Measurements from ENCODE around the gene TPBGL.

Gene TPBGL

DNA sequence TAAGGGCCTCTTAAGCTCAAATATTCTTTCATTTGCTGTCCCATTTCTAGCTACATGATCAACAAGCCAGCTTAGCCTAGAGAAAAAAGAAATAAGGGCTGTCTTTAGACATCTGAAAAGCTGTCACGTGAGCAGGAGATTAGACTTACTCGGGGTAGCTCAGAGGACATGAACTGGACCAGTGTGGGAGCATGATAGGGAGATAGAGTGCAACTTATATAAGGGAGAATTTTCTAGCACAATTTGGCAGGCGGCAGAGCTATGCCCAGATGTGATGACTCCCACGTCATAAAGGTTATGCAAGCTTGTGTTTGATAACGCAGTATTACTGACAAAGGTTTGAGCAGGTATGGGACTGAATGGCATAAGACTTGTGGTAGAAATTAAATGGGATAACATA lies 28.2 kb upstream of the TPBGL start:
- no peak for DNase-seq (ENCODE audit: low spot score)

- peak; percentile 43 for DNase-seq (ENCODE audit: low spot score)
Observed at GRCh38 chr11:75214411-75214821, 26.2 kb upstream of the TPBGL start.

DNA sequence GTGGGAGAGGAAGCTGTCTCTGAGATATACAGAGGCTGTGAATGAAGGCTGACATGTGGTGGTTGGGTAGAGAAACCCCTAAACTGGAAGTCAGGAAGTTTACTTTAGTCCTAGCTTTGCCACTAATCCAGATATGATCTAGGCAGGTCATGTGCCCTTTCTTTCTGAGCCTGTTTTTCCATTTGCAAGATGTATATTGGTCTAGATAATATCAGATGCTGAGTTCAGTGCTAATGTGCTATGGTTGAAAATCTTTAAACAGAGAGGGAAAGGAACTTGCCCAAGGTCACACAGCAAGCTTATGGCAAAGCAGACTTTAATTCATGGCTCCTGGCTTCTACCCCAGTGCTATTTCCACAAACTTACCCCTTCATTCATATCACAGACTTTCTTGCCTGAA lies 25.7 kb upstream of the TPBGL start:
- no peak for DNase-seq (ENCODE audit: low spot score)

DNA sequence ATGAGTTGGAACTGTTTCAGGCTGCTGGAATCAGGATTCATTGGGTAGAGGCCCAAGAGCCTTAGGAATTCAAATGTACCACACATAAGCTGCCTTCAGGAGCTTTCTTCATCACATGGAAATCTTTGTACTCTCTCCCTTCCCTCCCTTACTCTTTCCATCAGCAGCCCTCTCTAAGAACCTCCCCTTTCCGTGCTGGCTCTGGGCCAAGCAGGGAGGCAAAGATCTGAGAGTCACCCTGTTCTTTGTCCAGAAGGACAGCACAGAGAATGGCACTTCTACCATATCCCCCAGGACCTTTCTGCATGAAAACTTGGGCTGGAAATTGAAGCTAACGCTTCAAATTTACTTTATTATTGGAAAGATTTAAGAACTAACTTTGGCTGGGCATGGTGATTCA lies 20.7 kb upstream of the TPBGL start:
- DNase-seq (ENCODE audit: low spot score) = no peak

GRCh38 chr11:75223954-75224643 lies 16.5 kb upstream of the TPBGL start:
- no peak for DNase-seq (ENCODE audit: low spot score)

DNA sequence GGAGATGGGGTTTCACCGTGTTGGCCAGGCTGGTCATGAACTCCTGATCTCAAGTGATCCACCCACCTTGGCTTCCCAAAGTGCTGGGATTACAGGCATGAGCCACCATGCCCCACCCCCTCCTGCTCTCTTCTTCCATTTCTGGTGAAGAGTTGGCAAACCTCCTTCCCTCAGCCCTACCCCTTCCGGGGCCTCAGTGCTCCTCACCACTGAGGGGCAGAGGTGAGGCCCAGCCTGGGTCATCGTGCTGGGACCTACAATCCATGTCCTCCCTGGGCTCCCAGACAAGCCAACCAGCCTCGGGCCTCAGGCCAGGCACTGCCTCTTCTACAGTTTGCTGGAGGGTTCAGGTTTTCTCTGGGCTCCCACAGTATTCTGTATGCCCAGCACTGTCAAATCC lies 14.8 kb upstream of the TPBGL start:
- no peak for DNase-seq (ENCODE audit: low spot score)

DNA sequence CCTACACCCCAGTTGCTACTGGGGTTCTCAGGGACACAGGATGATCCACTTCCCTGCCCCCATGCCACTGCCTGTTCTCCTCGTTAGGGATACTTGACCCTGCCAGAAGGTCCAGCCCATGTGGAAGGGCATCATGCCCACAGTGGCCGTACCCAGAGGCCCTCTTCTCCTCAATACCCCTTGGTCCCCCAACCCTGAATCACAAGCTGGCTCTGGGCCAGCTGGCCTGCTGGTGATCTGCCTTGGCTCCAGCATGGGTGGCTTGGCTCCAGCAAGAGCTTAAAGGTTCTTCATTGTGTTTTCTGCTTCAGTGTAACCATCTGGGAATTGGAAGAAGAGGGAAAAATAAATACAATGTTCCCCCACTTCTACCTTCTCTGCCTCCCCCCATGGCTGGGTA lies 11.1 kb upstream of the TPBGL start:
- no peak for DNase-seq (ENCODE audit: low spot score)

DNA sequence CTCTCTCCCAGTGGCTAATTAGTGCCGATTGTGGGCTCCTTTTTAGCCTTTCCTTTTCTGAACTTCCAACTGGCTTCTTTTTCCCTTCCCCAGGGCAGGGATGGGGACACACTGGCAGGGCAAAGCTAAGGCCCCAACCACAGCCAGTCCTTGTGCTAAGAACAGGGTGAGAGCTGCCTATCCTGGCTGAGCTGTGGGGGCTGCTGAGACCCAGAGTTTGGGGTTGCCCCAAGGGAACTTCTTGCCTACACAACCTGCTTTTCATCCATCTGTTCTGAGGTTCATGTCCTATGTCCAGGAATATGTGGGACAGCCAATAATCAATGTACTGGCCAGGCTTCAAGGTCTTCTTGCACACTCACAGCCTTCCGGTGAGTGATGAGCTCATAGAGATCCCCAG lies 10.0 kb upstream of the TPBGL start:
- no peak for DNase-seq (ENCODE audit: low spot score)

- DNase-seq (ENCODE audit: low spot score) = peak; percentile 31
Observed at GRCh38 chr11:75233754-75234172, 6.8 kb upstream of the TPBGL start.

DNA sequence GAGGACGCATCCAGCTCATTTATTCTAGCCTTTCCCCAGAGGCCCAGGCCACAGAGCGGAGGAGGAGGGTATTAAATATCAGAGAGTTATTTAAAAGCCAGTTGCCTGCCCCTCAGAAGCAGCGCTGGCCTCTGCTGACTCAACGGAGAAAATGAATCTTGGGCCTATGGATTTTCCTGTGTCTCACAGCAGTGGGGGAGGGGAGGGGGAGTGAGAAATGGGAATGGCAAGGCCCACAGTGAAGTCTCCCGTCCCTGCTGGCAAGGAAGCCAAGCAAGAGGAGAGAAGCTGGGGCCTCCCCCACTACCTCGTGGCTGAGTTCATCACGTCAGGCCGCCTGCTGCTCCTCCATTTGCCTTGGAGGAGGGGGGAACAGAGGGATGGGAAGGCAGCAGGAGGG lies 4.5 kb upstream of the TPBGL start:
- no peak for DNase-seq (ENCODE audit: low spot score)

- DNase-seq (ENCODE audit: low spot score) = no peak
Observed at GRCh38 chr11:75237050-75237449, 3.5 kb upstream of the TPBGL start.

- DNase-seq (ENCODE audit: low spot score) = no peak
Observed at GRCh38 chr11:75238595-75239440, 1.8 kb upstream of the TPBGL start.

DNA sequence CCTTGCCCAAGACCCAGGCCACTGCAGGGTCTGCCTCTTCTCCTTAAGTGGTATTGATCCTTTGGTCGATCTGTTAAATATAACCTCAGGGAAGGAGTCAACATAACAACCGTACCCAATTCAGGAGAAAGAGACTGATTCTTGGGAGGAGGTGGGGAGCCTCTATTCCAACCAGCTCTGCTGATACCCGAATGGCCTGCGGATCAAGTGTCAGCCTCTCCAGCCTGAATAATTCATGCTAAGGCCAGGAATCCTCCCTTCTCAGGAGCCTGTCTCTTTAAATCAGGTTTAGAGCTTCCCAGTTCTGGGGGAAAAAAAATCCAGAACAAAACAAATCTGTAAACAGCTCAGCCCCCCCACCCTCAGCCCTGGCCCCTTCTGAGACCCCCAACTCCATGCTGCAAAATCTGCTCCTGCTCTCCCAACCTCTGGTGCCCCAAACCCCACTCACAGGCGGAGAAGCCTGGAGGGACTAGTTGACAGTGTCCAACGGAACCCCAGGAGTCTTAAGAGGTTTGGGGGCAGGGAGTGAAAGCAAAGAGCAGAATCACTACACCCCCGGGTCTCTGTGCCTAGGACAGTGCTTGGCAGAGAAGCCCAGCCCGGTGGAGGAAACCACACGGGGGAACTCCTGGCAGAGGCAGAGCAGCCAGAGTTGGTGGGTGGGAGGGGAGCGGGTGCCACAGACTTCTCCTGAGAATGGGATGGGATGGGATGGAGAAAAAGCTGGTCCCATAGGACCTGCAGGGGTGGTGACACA lies 863 bp upstream of the TPBGL start:
- no peak for DNase-seq (ENCODE audit: low spot score)

- DNase-seq (ENCODE audit: low spot score) = peak; percentile 71
Observed at GRCh38 chr11:75241036-75241905, 697 bp downstream of the TPBGL start.

DNA sequence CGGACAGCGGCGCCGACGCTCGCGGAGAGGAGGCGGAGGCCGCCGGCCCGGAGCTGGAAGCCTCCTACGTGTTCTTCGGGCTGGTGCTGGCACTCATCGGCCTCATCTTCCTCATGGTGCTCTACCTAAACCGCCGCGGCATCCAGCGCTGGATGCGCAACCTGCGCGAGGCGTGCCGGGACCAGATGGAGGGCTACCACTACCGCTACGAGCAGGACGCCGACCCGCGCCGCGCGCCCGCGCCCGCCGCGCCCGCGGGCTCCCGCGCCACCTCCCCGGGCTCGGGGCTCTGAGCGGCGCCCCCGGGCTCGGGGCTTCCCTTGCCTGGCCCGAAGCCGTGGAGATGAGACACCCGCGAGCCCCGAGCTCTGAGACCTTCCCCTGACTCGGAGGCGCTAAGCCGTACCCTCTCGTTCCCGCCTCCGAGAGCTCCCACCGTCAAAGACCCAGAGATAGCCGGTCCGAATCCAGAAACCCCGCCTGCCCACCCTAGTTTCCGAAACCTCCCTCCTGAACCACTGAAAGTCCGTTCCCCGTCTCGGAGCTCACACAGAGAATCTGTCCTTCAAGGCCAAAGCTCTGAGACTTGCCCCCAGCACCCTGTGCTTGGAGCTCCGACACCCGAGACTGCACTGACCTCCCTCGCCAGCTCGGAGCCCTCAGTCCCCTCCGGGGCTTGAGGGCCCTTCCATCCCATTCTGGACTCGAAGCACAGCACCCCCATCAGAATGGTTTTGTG lies 1.5 kb downstream of the TPBGL start:
- no peak for DNase-seq (ENCODE audit: low spot score)

- no peak for DNase-seq (ENCODE audit: low spot score)
Observed at GRCh38 chr11:75242722-75243600, 2.4 kb downstream of the TPBGL start.

DNA sequence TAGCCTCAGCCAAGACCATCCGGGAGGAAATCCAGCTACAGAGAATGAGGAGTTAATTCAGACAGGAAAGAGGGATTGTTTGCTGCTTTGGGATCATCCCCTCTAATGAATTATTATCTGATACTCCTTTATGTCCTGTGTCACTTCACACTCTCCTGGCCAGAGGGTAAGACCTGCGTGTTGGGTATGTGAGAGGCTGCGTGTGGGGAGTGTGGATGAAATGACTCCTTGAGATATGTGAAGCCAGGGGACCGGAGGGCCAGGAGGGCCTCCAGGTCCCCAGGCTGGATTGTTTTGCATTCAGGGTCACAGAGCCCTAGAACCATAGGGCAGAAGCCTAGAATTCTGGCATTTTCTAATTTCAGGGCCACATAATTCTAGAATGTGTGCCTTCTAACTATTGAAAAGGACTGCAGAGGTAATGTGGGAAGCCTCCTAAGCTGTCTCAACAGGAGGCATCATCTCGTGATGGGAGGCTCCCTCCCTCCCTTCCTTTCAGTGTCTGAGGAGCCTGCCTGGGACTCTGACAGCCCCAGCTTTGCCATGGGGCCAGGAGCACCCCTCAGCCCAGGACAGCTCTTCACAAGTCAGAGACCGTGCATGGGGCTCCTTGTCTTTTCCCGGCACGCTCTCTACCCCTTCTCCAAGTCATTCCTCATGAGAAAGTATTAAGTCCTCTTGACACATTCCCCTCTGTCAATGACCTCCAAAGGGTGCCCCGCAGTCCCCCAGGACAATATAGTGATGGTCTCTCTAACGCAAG lies 3.7 kb downstream of the TPBGL start:
- DNase-seq (ENCODE audit: low spot score) = no peak

GRCh38 chr11:75245356-75246005 lies 4.9 kb downstream of the TPBGL start:
- DNase-seq (ENCODE audit: low spot score) = no peak
